CD4-positive, alpha-beta T cell treated with Interferon alpha-2 for 1 hour (primary cell): ENCODE results near the gene HINFP.
"Not testable (repeated sequence)": the region's sequence is repeated elsewhere in the genome, so short reads cannot be mapped to it uniquely, and the experiment has no call there.

Experiments
- DNase-seq, 2 donors: peaks; one replicate each; pipeline ENCODE4 v3.0.0-alpha.2; 2020 to 2022

Gene HINFP

GRCh38 chr11:119157063-119157462, 35.7 kb downstream of the HINFP start:
- DNase-seq: no peak

- DNase-seq: no peak
Observed at GRCh38 chr11:119158467-119158866, 37.1 kb downstream of the HINFP start.

- no peak for DNase-seq
Observed at GRCh38 chr11:119160151-119160550, 38.8 kb downstream of the HINFP start.

- no peak for DNase-seq
Observed at GRCh38 chr11:119161871-119162270, 40.5 kb downstream of the HINFP start.

- no peak for DNase-seq
Observed at GRCh38 chr11:119166368-119167076, 45.1 kb downstream of the HINFP start.

- DNase-seq: not testable (repeated sequence)
Observed at GRCh38 chr11:119167077-119167458, 45.7 kb downstream of the HINFP start.

- DNase-seq: no peak
Observed at GRCh38 chr11:119167933-119168332, 46.6 kb downstream of the HINFP start.

- DNase-seq: peak; percentile 84 to 89
Observed at GRCh38 chr11:119168471-119169281, 47.3 kb downstream of the HINFP start, which contains the start of gene NLRX1. TSS of gene NLRX1 (plus strand) at chr11:119168725. CDS start at chr11:119171404, 2,679 bp downstream.

GRCh38 chr11:119169282-119169719, 47.9 kb downstream of the HINFP start:
- peak in 1 of 2 donors; percentile 30 for DNase-seq

GRCh38 chr11:119172513-119172912, 51.1 kb downstream of the HINFP start:
- peak in 1 of 2 donors; percentile 12 for DNase-seq

GRCh38 chr11:119173453-119173852, 52.1 kb downstream of the HINFP start:
- DNase-seq: no peak

GRCh38 chr11:119175493-119176077, 54.2 kb downstream of the HINFP start:
- no peak for DNase-seq

- no peak for DNase-seq
Observed at GRCh38 chr11:119178166-119178680, 56.8 kb downstream of the HINFP start.

- DNase-seq: no peak
Observed at GRCh38 chr11:119179342-119179741, 58.0 kb downstream of the HINFP start.

- DNase-seq: no peak
Observed at GRCh38 chr11:119179983-119180382, 58.6 kb downstream of the HINFP start.

GRCh38 chr11:119180729-119181676, 59.6 kb downstream of the HINFP start:
- no peak for DNase-seq

- no peak for DNase-seq
Observed at GRCh38 chr11:119181677-119182412, 60.5 kb downstream of the HINFP start.

GRCh38 chr11:119184399-119184798, 63.0 kb downstream of the HINFP start:
- DNase-seq: not testable (repeated sequence)
